HG03432 (cell line): ENCODE data around the gene SDHB.

ENCODE experiments used
- ATAC-seq: cut with Tn5 transposase; IDR thresholded peaks from one replicate; pipeline ENCODE4 v1.9.1; 2021; ENCODE audit warnings: mild to moderate bottlenecking, moderate library complexity; ENCODE audit not compliant: unreplicated experiment

The SDHB gene

GRCh38 chr1:16989676-16990391 lies 64.0 kb downstream of the SDHB start:
- no peak for ATAC-seq

- no peak for ATAC-seq
Measured at GRCh38 chr1:16988210-16988609, 65.6 kb downstream of the SDHB start.

- ATAC-seq = no peak
Measured at GRCh38 chr1:16986962-16987361, 66.9 kb downstream of the SDHB start.

DNA sequence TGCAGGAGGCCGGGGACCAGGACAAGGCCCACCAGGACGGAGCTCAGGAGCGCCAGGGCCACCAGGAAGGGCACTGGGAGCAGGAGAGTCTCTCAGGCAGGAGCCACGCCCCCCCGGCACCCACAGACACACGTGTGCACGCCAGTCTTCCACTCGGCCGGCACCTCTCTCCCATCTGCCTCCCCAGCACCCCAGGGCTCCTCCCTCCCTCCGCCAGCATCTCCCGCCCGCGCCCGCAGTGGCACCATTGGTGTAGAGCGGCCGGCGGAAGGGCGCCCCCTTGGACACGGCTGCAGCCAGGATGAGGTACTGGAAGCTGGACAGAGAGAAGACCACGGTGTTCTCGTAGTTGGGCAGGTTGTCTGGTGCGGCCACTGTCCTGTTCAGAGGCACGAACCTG lies 67.3 kb downstream of the SDHB start:
- ATAC-seq = no peak

- no peak for ATAC-seq
Measured at GRCh38 chr1:16986113-16986512, 67.7 kb downstream of the SDHB start.

DNA sequence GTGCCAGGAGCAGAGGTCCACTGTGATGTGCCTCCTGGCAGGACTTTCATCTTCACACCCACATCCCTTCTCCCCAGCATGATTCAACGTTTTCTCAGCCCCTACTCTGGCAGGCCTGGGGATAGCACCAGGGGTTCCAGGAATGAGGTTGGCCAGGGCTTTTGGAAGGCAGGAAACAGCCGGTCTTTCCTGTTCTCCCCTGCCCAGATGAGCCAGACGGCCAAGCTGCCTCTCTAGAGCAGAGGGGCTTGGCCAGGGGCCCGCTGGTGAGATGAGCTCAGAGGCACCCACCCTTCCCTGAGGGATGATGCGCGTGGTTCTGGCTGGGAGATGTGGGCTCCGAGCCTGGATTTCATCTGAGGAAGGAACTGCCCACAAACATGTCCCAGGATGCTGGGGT lies 69.1 kb downstream of the SDHB start:
- ATAC-seq = no peak

- ATAC-seq = no peak
Measured at GRCh38 chr1:16983649-16984048, 70.2 kb downstream of the SDHB start.

- ATAC-seq = no peak
Measured at GRCh38 chr1:16982902-16983301, 70.9 kb downstream of the SDHB start.

GRCh38 chr1:16981269-16981849 lies 72.5 kb downstream of the SDHB start:
- no peak for ATAC-seq

DNA sequence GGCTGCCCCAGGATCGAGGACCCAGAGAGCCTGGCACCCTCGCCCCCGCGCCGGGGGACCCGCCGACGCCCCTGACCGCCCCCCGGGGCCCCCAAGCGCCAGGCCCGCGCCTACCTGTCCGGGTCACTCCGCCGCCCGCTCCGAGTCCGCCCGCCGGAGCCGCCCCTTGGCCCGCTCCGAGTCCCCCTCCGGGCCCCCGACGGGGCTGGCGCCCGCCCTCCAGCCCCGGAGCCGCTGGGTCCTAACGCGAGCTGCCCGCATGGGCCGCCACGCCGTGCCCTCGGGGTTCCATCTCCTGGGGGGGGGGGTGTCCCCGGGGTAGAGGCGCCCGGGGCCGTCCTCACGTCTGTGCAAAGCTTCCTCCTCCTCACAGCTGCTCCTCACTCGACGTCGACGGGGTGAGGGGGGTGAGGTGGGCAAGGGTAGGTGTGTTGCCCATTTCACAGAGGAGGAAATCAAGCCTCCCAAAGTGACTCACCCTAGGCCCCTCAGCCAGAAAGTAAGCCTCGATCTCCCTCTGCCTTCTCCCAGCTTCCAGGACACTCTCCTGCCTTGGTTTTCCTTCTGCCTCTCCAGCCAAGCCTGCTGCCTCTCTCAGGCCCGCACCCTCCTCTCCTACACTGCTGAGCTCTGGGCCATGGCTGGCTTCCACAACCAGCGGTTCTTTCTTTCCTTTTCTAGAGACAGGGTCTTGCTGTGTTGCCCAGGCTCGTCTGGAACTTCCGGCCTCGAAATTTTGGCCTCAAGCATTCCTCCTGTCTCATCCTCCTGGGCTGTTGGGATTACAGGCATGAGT lies 73.2 kb downstream of the SDHB start, which contains the start of gene MFAP2:
TSS of gene MFAP2 (minus strand) at position 148 of the 796 bp plus-strand sequence. CDS start 2,347 bp downstream, outside the sequence.
- no peak for ATAC-seq

DNA sequence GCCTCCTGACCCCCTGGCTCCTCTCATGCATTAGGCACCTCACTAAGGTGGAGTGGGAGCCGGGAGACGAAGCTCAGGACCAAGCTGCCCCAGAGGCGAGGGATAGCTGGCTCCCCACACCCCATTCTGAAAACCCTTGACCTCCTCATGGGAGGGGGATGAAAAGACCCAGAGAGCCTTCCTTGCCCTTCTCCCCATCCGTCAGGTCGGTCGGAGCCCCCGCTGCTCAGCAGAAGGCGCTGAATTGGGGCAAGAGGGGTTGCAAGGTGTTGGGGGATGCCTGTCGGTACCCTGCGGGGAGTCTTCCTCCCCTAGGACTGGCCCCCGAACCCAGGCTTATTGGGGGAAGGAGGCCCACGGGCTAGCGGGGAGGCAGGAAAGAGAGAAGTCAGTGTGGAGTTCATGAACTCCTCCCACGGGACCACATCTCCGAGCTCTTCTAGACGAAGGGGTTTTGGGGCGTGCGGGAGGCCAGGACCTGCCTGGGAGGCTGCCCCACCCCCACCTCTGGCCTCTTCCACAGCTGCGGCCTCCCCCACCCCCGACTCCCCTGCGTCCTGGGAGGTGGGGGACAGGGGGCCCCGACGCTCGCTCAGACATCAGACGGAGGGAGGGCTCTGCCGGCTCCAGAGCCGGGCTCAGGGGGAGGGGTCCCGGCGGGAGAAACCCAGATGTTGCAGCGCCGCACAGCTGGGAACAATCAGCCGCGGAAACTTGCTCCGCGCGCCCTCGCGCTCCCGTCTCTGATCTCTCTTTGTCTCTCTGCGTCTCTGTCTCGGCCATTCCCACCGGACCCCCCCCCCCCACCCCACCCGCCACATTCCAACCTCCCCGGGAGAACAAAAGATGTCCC lies 74.1 kb downstream of the SDHB start:
- ATAC-seq = no peak

- ATAC-seq = no peak
Measured at GRCh38 chr1:16978567-16979474, 75.0 kb downstream of the SDHB start.

DNA sequence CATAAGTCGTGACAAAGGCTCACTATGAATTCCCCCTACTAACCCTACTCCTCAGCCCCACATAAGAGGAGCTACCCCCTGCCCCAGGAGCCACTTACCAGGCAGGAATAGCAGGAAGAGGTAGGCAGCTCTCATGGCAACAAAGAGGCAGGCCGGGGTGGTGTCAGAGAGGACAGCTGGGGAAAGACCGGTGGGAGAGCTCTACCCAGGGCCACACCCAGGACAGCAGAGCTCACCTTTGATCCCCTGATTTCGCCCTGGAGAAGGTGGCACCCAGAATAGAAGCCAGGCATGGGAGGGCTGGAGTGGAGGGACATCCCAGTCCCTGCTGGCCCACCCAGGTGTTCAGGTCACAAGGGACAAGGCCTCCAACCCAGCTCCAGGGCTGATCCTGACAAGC lies 75.7 kb downstream of the SDHB start:
- ATAC-seq = no peak

DNA sequence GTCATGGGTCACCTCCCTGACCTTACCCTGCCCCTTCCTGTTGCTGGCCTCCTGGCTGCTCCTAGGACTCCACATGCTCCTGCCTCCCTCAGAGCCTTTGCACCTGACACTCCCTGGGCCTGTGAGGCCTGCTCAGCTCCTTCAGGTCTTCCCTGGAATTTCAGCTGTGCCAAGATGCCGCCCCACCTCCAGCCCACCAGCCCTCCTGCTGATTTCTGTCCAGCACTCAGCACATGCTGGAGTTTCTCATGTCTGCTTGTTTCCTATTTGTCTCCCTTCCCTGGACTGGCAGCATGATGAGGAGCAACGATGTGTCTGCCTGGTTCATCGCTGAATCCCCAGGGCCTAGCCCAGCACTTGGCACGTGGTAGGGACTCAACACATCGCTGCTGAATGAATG lies 76.5 kb downstream of the SDHB start:
- ATAC-seq = no peak

DNA sequence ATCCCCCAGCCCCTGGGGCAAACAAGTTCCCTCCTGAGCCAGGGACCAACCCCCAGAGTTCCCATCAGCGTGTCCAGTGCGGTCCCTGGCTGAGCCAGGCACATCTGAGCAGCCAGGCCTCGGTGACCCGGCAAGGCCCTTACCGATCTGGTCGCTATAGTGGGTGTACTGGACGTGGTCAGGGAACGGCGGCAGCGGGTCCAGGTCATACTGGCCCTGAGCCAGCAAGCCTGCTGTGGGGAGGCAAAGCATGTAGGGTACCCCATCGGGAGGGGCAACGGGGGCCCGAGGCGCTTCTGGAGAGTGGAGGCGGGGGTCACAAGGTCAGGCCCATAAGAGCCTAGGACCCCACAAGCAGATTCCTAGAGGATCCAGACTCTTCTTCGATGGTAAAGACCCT lies 76.9 kb downstream of the SDHB start:
- ATAC-seq = no peak

GRCh38 chr1:16975838-16976237 lies 78.0 kb downstream of the SDHB start:
- ATAC-seq = no peak

DNA sequence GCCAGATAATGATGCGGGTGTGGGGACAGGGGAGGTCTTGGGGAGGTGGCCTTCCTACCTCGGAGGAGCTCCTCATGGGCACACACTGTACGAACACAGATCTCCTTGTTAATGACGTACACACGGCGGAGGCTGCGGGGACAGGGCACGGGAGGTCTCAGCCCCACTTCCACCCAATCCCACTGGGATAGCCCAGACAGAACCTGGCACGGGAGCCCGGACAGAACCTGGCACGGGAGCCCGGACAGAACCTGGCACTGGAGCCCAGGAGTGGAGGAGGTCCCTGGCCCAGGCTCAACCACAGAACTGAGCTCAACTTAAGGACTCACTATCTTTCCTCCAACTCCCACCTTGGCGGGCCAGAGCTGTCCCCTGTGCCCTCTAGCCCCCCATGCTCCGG lies 78.6 kb downstream of the SDHB start:
- ATAC-seq = no peak

GRCh38 chr1:16973215-16973614 lies 80.6 kb downstream of the SDHB start:
- ATAC-seq = no peak

GRCh38 chr1:16972189-16972895 lies 81.5 kb downstream of the SDHB start:
- no peak for ATAC-seq
